OCI-LY7 (cell line): ENCODE data around the gene LRRC8E. TPM values are rescaled to one million over a fixed set of nuclear protein-coding genes. Genes with fewer than 3 reads are reported as not detected.

ENCODE experiments used
- BruUV-seq: library from RNA; stranded (reverse); fragments of 400-500 nt; replicated peaks from 2 replicates; lab custom pipeline; 2021; lab: Mats Ljungman, UMichigan
- CTCF ChIA-PET: fragments of 300-600 bp; sonication (Branson Sonifier 250); formaldehyde crosslinking; loops from one replicate; lab custom pipeline; 2022; ENCODE audit warnings: antibody characterized with exemption; ENCODE audit not compliant: unreplicated experiment; lab: Charles Lee
- POLR2A ChIA-PET: fragments of 300-600 bp; sonication (Branson Sonifier 250); formaldehyde crosslinking; loops from one replicate; lab custom pipeline; 2022; ENCODE audit warnings: antibody characterized with exemption; lab: Charles Lee
- DNase-seq: peaks from one replicate; pipeline ENCODE4 v3.0.0-alpha.2; 2015; ENCODE audit warnings: low spot score
- H2AFZ ChIP-seq: fragments of 200-600 bp; sonication (generic), shearing (Covaris generic); 2 replicates; pipeline ENCODE4 v1.6.1; 2014; ENCODE audit warnings: mild to moderate bottlenecking, antibody characterized with exemption, low read length, moderate library complexity
- H3K27ac ChIP-seq: fragments of 200-600 bp; sonication (generic); 2 replicates; pipeline ENCODE4 v1.5.1; 2014; ENCODE audit warnings: mixed run types, low read depth, mild to moderate bottlenecking, moderate library complexity, low read length, inconsistent platforms; ENCODE audit not compliant: poor library complexity, severe bottlenecking
- H3K36me3 ChIP-seq: fragments of 200-600 bp; sonication (generic); 2 replicates; pipeline ENCODE4 v1.6.1; 2014; ENCODE audit warnings: mild to moderate bottlenecking, antibody characterized with exemption, low read length, moderate library complexity, mixed read lengths; ENCODE audit not compliant: insufficient read depth
- H3K4me1 ChIP-seq: fragments of 200-600 bp; sonication (generic); 2 replicates; pipeline ENCODE4 v1.5.1; 2014; ENCODE audit warnings: mild to moderate bottlenecking, low read length; ENCODE audit not compliant: insufficient read depth, poor library complexity, severe bottlenecking
- H3K4me2 ChIP-seq: fragments of 200-600 bp; sonication (generic); 2 replicates; pipeline ENCODE4 v1.6.1; 2014; ENCODE audit warnings: mild to moderate bottlenecking, low read length
- H3K4me3 ChIP-seq: fragments of 200-600 bp; sonication (generic); 2 replicates; pipeline ENCODE4 v1.5.1; 2014; ENCODE audit warnings: mild to moderate bottlenecking, low read depth, low read length; ENCODE audit not compliant: poor library complexity, severe bottlenecking
- H3K79me2 ChIP-seq: fragments of 200-600 bp; sonication (generic); 2 replicates; pipeline ENCODE4 v1.6.1; 2016; ENCODE audit warnings: low read depth, mild to moderate bottlenecking, low read length, moderate library complexity, mixed read lengths; ENCODE audit not compliant: insufficient read depth
- H3K9me2 ChIP-seq: fragments of 200-600 bp; sonication (generic); 2 replicates; pipeline ENCODE4 v1.6.1; 2016; ENCODE audit warnings: mild to moderate bottlenecking, low read length, mixed read lengths; ENCODE audit not compliant: insufficient read depth
- H3K9me3 ChIP-seq: fragments of 200-600 bp; sonication (generic); 2 replicates; pipeline ENCODE4 v1.6.1; 2014; ENCODE audit warnings: mild to moderate bottlenecking, mixed run types, low read length, mixed read lengths
- H4K20me1 ChIP-seq: fragments of 200-600 bp; sonication (generic); 2 replicates; pipeline ENCODE4 v1.6.1; 2014; ENCODE audit warnings: mild to moderate bottlenecking, antibody characterized with exemption, low read length, moderate library complexity, mixed read lengths; ENCODE audit not compliant: insufficient read depth
- EZH2phosphoT487 ChIP-seq: fragments of 200-600 bp; sonication (generic); IDR thresholded peaks from 2 replicates; pipeline ENCODE4 v1.6.1; 2018; ENCODE audit warnings: low read depth, borderline replicate concordance, mild to moderate bottlenecking, mixed run types, antibody characterized with exemption, low read length, moderate library complexity, mixed read lengths
- intact Hi-C: fragments of 100-400 bp; cut with micrococcal nuclease; formaldehyde crosslinking; loops from one replicate; pipeline ENCODE4 v1.10.0; 2022; ENCODE audit not compliant: unreplicated experiment
- total RNA-seq, 2 experiments: library from RNA; depleted of rRNA in 1 of 2; stranded (reverse); fragments of >200 nt in 1 of 2; shearing (Covaris generic) in 1 of 2; gene quantifications; 2 replicates each; pipeline ENCODE4 v1.2.3, GENCODE V29; 2014 to 2022
- TF ChIP-seq, protein P1 (sequence below): fragments of 200-600 bp; sonication (generic); conservative IDR thresholded peaks from 2 replicates; pipeline ENCODE4 v1.5.1; 2014; ENCODE audit warnings: mild to moderate bottlenecking, antibody characterized with exemption, low read length, moderate library complexity, mixed read lengths

The LRRC8E gene
- total RNA-seq, 2 experiments from 2014 or later: not detected

DNA sequence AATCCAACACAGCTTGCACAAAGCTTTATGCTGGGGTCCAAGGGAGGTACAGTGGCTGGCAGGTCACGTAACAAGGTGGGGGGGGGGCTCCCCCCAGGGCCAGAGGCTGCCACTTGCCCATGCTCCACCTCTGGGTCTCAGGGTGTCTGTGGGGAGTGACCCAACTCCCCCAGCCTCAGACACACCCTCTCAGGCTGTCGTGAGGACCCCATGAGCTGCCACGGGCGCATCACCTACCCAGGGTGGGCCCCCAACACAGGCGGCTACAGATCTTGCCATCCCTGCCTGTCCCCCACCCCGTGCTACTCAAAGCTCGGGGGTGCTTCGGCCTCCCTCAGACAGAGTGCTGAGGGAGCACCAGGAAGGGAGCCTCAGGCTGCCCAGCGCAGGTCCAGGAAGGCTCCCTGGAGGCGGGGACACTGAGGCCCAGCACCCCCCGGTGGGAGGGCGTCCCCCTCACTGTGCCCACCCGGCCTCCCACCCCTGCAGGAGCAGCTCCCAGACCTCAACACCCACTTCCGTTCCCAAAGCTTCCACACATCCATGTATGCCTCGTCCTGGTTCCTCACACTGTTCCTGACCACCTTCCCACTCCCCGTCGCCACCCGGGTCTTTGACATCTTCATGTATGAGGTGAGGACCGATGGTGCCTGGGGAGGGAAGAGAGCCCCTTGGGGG lies 37.2 kb upstream of the LRRC8E start:
- H2AFZ ChIP-seq: no peak overlapping the region
- H3K4me2 ChIP-seq: no peak overlapping the region
- no peaks in the 10 kb centered on the region for H3K36me3 ChIP-seq
- no peaks in the 10 kb centered on the region for H4K20me1 ChIP-seq
- TF ChIP-seq, protein P1, sequence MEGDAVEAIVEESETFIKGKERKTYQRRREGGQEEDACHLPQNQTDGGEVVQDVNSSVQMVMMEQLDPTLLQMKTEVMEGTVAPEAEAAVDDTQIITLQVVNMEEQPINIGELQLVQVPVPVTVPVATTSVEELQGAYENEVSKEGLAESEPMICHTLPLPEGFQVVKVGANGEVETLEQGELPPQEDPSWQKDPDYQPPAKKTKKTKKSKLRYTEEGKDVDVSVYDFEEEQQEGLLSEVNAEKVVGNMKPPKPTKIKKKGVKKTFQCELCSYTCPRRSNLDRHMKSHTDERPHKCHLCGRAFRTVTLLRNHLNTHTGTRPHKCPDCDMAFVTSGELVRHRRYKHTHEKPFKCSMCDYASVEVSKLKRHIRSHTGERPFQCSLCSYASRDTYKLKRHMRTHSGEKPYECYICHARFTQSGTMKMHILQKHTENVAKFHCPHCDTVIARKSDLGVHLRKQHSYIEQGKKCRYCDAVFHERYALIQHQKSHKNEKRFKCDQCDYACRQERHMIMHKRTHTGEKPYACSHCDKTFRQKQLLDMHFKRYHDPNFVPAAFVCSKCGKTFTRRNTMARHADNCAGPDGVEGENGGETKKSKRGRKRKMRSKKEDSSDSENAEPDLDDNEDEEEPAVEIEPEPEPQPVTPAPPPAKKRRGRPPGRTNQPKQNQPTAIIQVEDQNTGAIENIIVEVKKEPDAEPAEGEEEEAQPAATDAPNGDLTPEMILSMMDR: no peak
- TF ChIP-seq EZH2phosphoT487: no peak
- no peak for DNase-seq
- BruUV-seq: no TSS peak
- no peaks in the 10 kb centered on the region for H3K9me2 ChIP-seq
- no peaks in the 10 kb centered on the region for H3K9me3 ChIP-seq
- no peaks in the 10 kb centered on the region for H3K79me2 ChIP-seq
- ChIA-PET CTCF (no interaction called here), POLR2A (no interaction called here)
- H3K4me3 ChIP-seq: no peak overlapping the region
- no peak overlapping the region for H3K27ac ChIP-seq
- intact Hi-C loops: loop anchor here (5.0 kb wide), 1 partner anchor 91 kb away; the partner anchor contains the start of gene TIMM44
- no peaks in the 10 kb centered on the region for H3K4me1 ChIP-seq

- Histone ChIP-seq H3K9me2 (no peaks in the 10 kb centered on the region), H3K4me3 (no peak overlapping the region), H3K36me3 (no peaks in the 10 kb centered on the region), H3K4me2 (no peak overlapping the region), H3K4me1 (no peaks in the 10 kb centered on the region), H2AFZ (no peak overlapping the region), H4K20me1 (no peaks in the 10 kb centered on the region), H3K79me2 (no peaks in the 10 kb centered on the region), H3K27ac (no peak overlapping the region), H3K9me3 (no peaks in the 10 kb centered on the region)
- CTCF ChIA-PET: interaction anchor here (1.1 kb wide), 1 partner anchor 91 kb away, joined by 3 read pairs; the partner anchor contains the start of gene TIMM44
- BruUV-seq: no TSS peak
- TF ChIP-seq, protein P1: no peak
- no peak for TF ChIP-seq EZH2phosphoT487
- intact Hi-C loops: loop anchor here (2.0 to 5.0 kb wide), 2 partner anchors 69 to 90 kb away; partner anchors contain the start of genes SNAPC2 and TIMM44
- no peak for DNase-seq
- POLR2A ChIA-PET: no interaction called here
Measured at GRCh38 chr19:7851623-7852500, 36.4 kb upstream of the LRRC8E start.
